SH-SY5Y (cell line): ENCODE results near the gene DCBLD2.

Source experiments
- GATA2 ChIP-seq: IDR thresholded peaks from 2 replicates; pipeline ENCODE4 v1.6.1; 2011; ENCODE audit warnings: mild to moderate bottlenecking, low read depth, low read length
- GATA3 ChIP-seq: IDR thresholded peaks from 2 replicates; pipeline ENCODE4 v1.6.1; 2011; ENCODE audit warnings: low read depth, mild to moderate bottlenecking, low read length, moderate library complexity

DNA sequence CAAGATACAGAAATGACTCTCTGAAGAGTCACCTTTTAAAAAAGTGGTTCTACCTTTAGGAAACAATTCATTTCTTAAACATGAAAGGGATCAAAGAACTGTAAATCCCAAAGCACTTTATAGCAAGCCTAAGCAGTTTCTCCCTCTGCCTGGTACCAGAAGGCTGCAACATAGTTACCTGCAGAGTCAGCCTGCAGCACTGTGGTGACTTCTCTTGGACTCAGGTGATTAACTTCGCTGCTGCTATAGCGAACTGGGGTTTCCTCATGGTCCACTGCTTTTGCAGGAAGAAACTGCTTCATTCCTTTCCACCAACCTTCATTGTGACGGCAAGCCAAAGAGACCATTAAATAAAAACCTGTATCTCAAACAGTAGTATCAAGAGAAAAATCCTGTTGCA, 101.1 kb downstream of the DCBLD2 start:
- TF ChIP-seq GATA3 (no peak), GATA2 (no peak)
